ENCODE results near the gene EML1.

The EML1 gene

GRCh38 chr14:99905121-99905520, 111.9 kb downstream of the EML1 start:
- ATAC-seq (replicated peaks; ENCODE audit: extremely low read depth, poor library complexity, severe bottlenecking) (no peak), DNase-seq (ENCODE audit: low spot score in 2 of 2) (no peak)
- no peak overlapping the region for H3K4me3 Mint-ChIP-seq
- H3K9me3 Mint-ChIP-seq, result no peaks in the 10 kb centered on the region
- peaks cover 62% of the 10 kb centered on the region for H3K27me3 Mint-ChIP-seq
- no peaks in the 10 kb centered on the region for H3K4me1 Mint-ChIP-seq
- H3K27ac Mint-ChIP-seq (ENCODE audit: low read depth), result no peak overlapping the region
- H3K36me3 Mint-ChIP-seq (ENCODE audit: insufficient read depth), result no peaks in the 10 kb centered on the region

- H3K4me3 Mint-ChIP-seq, result no peak overlapping the region
- ATAC-seq (replicated peaks; ENCODE audit: extremely low read depth, poor library complexity, severe bottlenecking), result no peak
- no peaks in the 10 kb centered on the region for H3K4me1 Mint-ChIP-seq
- no peaks in the 10 kb centered on the region for H3K36me3 Mint-ChIP-seq (ENCODE audit: insufficient read depth)
- peaks cover 65% of the 10 kb centered on the region for H3K27me3 Mint-ChIP-seq
- H3K27ac Mint-ChIP-seq (ENCODE audit: low read depth), result no peak overlapping the region
- no peaks in the 10 kb centered on the region for H3K9me3 Mint-ChIP-seq
- DNase-seq (ENCODE audit: low spot score in 2 of 2), result no peak
These were observed 114.8 kb downstream of the EML1 start for GRCh38 chr14:99907761-99908652.

DNA sequence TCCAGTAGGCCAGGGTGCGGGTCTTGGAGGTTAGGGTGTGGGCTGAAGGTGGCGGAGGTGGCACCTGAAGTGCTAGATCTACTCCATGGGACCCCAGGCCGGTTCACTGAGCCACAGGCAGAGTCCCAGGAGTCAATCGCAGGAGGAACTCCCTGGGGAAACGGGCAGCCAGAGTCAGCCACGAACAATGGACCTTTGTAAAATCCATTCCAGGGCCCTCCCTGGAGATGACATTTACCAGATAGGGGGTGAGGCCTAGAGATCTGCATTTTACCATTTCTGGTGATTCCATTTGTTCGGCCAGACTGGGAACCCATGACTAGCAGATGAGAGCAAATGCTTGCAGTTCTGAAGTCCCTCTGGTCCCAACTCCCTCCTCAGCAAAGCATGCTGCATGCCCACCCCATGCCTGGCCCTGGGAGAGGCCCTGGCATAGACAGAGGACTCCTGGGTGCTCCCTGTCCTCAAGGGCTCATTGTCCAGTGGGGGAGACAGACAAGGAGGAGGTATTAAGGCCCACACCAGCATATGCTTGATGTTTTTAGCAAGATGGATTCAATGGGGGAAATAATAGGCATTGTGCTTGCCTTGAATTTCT, 115.5 kb downstream of the EML1 start:
- Mint-ChIP-seq H3K36me3 (ENCODE audit: insufficient read depth) (no peaks in the 10 kb centered on the region), H3K9me3 (no peaks in the 10 kb centered on the region), H3K4me3 (no peak overlapping the region), H3K27ac (ENCODE audit: low read depth) (no peak overlapping the region), H3K27me3 (peaks cover 65% of the 10 kb centered on the region), H3K4me1 (no peaks in the 10 kb centered on the region)
- ATAC-seq (replicated peaks; ENCODE audit: extremely low read depth, poor library complexity, severe bottlenecking) (no peak), DNase-seq (ENCODE audit: low spot score in 2 of 2) (no peak)

DNA sequence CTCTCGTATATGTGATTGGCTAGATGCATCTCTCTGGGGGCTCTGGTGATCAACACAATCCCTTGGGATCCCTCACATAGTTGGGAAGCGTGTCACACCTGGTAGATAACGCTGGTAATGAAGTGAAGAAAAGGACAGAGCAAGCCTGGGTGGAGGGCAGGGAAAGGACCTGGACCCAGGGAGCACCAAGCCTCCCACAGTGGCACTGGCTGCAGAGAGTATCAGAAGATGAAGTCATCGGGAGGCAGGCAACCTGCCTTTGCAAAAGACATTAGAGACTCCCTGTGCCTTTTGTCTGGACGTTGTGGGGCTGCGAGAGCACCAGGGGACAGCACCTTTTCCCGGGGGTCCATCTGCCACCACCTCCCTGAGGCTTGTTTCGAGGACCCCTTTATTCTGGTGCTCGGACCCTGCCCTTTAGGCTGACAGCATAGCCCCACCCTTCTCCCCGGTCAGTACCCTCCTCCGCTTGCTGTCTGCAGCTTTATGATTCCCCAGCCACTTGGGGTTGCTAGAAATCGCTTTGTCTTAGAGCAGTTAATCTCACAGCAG, 116.4 kb downstream of the EML1 start:
- ATAC-seq (replicated peaks; ENCODE audit: extremely low read depth, poor library complexity, severe bottlenecking) (no peak), DNase-seq (ENCODE audit: low spot score in 2 of 2) (no peak)
- Mint-ChIP-seq H3K36me3 (ENCODE audit: insufficient read depth) (no peaks in the 10 kb centered on the region), H3K4me1 (no peaks in the 10 kb centered on the region), H3K27ac (ENCODE audit: low read depth) (no peak overlapping the region), H3K27me3 (peaks cover 62% of the 10 kb centered on the region), H3K4me3 (no peak overlapping the region), H3K9me3 (no peaks in the 10 kb centered on the region)

- Mint-ChIP-seq H3K4me3 (no peak overlapping the region), H3K4me1 (no peaks in the 10 kb centered on the region), H3K27ac (ENCODE audit: low read depth) (no peak overlapping the region), H3K27me3 (peaks cover 56% of the 10 kb centered on the region), H3K9me3 (no peaks in the 10 kb centered on the region), H3K36me3 (ENCODE audit: insufficient read depth) (no peaks in the 10 kb centered on the region)
- DNase-seq (ENCODE audit: low spot score in 2 of 2), result no peak
- ATAC-seq (replicated peaks; ENCODE audit: extremely low read depth, poor library complexity, severe bottlenecking), result no peak
These were observed 117.4 kb downstream of the EML1 start for GRCh38 chr14:99910337-99911309.

GRCh38 chr14:99915305-99916090, 122.3 kb downstream of the EML1 start:
- H3K27me3 Mint-ChIP-seq, result peaks cover 40% of the 10 kb centered on the region
- no peaks in the 10 kb centered on the region for H3K4me1 Mint-ChIP-seq
- no peaks in the 10 kb centered on the region for H3K36me3 Mint-ChIP-seq (ENCODE audit: insufficient read depth)
- no peaks in the 10 kb centered on the region for H3K9me3 Mint-ChIP-seq
- DNase-seq (ENCODE audit: low spot score in 2 of 2) (no peak), ATAC-seq (replicated peaks; ENCODE audit: extremely low read depth, poor library complexity, severe bottlenecking) (no peak)
- no peak overlapping the region for H3K27ac Mint-ChIP-seq (ENCODE audit: low read depth)
- H3K4me3 Mint-ChIP-seq, result no peak overlapping the region

DNA sequence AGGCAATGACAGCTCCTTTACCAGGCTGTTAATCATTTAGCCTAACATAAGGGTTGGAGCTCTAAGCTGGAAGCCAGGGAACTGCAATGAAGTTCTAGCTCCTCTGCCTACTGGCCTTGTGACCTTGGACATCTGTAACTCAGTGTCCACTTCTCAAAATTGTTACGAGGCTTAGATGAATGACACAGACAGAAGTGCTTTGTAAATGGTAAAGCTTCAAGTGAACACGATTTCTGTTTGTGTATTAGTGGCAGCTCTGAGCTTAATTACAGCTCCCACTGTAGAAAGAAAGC, 122.8 kb downstream of the EML1 start:
- no peaks in the 10 kb centered on the region for H3K36me3 Mint-ChIP-seq (ENCODE audit: insufficient read depth)
- H3K27me3 Mint-ChIP-seq, result peaks cover 38% of the 10 kb centered on the region
- no peak overlapping the region for H3K27ac Mint-ChIP-seq (ENCODE audit: low read depth)
- ATAC-seq (replicated peaks; ENCODE audit: extremely low read depth, poor library complexity, severe bottlenecking), result no peak
- DNase-seq (ENCODE audit: low spot score in 2 of 2), result no peak
- no peaks in the 10 kb centered on the region for H3K4me1 Mint-ChIP-seq
- H3K4me3 Mint-ChIP-seq, result no peak overlapping the region
- no peaks in the 10 kb centered on the region for H3K9me3 Mint-ChIP-seq

DNA sequence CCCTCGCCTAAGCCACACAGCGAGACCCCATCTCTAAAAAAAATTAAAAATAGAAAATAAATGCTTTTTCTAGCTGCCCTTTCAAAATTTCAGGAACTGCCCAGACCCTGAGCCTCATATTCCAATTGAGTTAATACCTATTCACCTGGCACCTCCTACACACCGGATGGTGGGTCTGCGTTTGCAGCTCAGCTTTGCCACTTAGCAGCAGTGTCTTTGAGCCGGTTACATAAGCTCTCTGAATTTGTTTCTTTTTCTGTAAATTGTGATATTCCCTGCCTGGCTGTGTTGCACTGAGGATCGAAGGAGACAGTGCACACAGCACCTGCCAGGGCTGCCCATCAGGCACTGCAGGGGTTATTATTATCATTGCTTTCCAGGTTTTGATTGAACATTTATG, 125.6 kb downstream of the EML1 start:
- ATAC-seq (replicated peaks; ENCODE audit: extremely low read depth, poor library complexity, severe bottlenecking) (no peak), DNase-seq (ENCODE audit: low spot score in 2 of 2) (no peak)
- Mint-ChIP-seq H3K36me3 (ENCODE audit: insufficient read depth) (no peaks in the 10 kb centered on the region), H3K4me1 (no peaks in the 10 kb centered on the region), H3K27ac (ENCODE audit: low read depth) (no peak overlapping the region), H3K4me3 (no peak overlapping the region), H3K9me3 (no peaks in the 10 kb centered on the region), H3K27me3 (peaks cover 43% of the 10 kb centered on the region)

GRCh38 chr14:99921425-99921824, 128.2 kb downstream of the EML1 start:
- no peak overlapping the region for H3K27ac Mint-ChIP-seq (ENCODE audit: low read depth)
- DNase-seq (ENCODE audit: low spot score in 2 of 2) (no peak), ATAC-seq (replicated peaks; ENCODE audit: extremely low read depth, poor library complexity, severe bottlenecking) (no peak)
- H3K4me3 Mint-ChIP-seq, result no peak overlapping the region
- peaks cover 41% of the 10 kb centered on the region for H3K27me3 Mint-ChIP-seq
- H3K4me1 Mint-ChIP-seq, result no peaks in the 10 kb centered on the region
- H3K9me3 Mint-ChIP-seq, result no peaks in the 10 kb centered on the region
- H3K36me3 Mint-ChIP-seq (ENCODE audit: insufficient read depth), result no peaks in the 10 kb centered on the region

DNA sequence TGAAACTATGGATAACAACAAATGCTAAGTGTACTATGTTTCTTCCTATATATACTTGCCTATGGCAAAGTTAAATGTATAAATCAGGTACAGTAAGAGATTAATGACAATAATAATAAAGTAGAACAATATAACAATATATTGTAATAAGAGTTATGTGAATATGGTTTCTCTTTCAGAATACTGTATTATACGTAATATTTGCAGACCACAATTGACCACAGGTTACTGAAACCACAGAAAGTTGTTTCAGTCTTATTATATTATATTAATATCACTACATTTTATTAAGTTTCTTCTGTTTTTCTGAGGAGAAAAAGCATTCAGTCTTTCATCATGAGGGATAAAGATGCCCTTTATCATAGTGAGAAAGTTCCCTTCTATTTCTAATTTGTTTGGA, 131.2 kb downstream of the EML1 start:
- peaks cover 33% of the 10 kb centered on the region for H3K27me3 Mint-ChIP-seq
- DNase-seq (ENCODE audit: low spot score in 2 of 2) (no peak), ATAC-seq (replicated peaks; ENCODE audit: extremely low read depth, poor library complexity, severe bottlenecking) (no peak)
- H3K36me3 Mint-ChIP-seq (ENCODE audit: insufficient read depth), result no peaks in the 10 kb centered on the region
- no peak overlapping the region for H3K4me3 Mint-ChIP-seq
- no peaks in the 10 kb centered on the region for H3K4me1 Mint-ChIP-seq
- no peak overlapping the region for H3K27ac Mint-ChIP-seq (ENCODE audit: low read depth)
- no peaks in the 10 kb centered on the region for H3K9me3 Mint-ChIP-seq

DNA sequence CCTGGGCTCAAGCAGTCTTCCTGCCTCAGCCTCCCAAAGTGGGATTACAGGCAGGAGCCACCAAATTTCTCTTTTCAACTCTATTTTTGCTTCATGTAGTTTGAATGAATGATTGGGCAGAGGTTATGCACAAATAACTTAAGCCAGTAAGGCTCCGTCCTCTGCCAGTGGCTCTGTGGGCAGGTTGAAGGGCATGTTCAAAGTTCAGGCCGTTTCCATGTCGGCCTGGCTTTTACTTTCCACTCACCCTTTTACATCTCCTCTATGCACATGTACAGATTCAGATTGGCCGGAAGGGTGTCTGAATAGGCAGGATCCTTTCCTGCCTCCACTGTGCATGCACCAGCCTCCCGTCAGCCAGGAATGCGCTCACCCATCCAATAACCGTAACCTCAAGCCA, 132.3 kb downstream of the EML1 start:
- no peaks in the 10 kb centered on the region for H3K4me1 Mint-ChIP-seq
- H3K9me3 Mint-ChIP-seq, result no peaks in the 10 kb centered on the region
- H3K27me3 Mint-ChIP-seq, result peaks cover 23% of the 10 kb centered on the region
- no peak for DNase-seq (ENCODE audit: low spot score in 2 of 2)
- no peaks in the 10 kb centered on the region for H3K36me3 Mint-ChIP-seq (ENCODE audit: insufficient read depth)
- ATAC-seq (replicated peaks; ENCODE audit: extremely low read depth, poor library complexity, severe bottlenecking), result no peak
- H3K4me3 Mint-ChIP-seq, result no peak overlapping the region
- H3K27ac Mint-ChIP-seq (ENCODE audit: low read depth), result no peak overlapping the region

DNA sequence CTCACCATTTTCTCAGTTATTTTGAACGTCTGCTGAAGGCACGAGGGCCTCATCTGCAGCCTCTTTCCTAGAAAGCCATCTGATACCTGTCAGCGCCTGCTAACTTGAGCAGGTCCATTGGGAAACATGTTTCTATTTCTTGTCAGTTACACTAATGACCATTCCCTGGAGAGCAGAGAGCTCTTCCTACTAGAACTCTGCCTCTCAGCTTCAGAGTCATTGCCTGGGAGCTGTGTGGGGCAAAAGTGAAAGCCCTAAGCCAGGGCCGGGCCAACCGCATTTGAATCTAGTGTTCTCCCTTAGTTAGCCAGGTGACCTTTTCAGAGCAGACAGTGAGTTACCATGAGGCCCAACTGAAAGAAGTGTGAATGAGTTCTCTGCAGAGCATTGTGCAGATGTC, 135.8 kb downstream of the EML1 start:
- Mint-ChIP-seq H3K4me3 (no peak overlapping the region), H3K27ac (ENCODE audit: low read depth) (no peak overlapping the region), H3K9me3 (no peaks in the 10 kb centered on the region)

More for the DNA sequence above, 135.8 kb downstream of the EML1 start:
- H3K36me3 Mint-ChIP-seq (ENCODE audit: insufficient read depth), result peaks cover 2% of the 10 kb centered on the region
- peaks cover 20% of the 10 kb centered on the region for H3K27me3 Mint-ChIP-seq
- no peaks in the 10 kb centered on the region for H3K4me1 Mint-ChIP-seq
- ATAC-seq (replicated peaks; ENCODE audit: extremely low read depth, poor library complexity, severe bottlenecking) (no peak), DNase-seq (ENCODE audit: low spot score in 2 of 2) (no peak)

Measured in central memory CD8-positive, alpha-beta T cell (primary cell).